Smooth muscle cell (in vitro differentiated cells): ENCODE results near the gene ANO2. TPM values are rescaled to one million over a fixed set of nuclear protein-coding genes. Genes with fewer than 3 reads are reported as not detected.

Experiments used
- DNase-seq: peaks from one replicate; lab custom pipeline; 2025; ENCODE audit not compliant: unreplicated experiment; lab: John Stamatoyannopoulos, UW
- H2AFZ ChIP-seq: fragments of 200-600 bp; sonication (generic); 2 replicates; pipeline ENCODE4 v1.6.0; 2016; ENCODE audit warnings: antibody characterized with exemption, low read depth, mild to moderate bottlenecking
- H3F3A ChIP-seq: fragments of 200-600 bp; sonication (generic); 2 replicates; pipeline ENCODE4 v1.6.0; 2017; ENCODE audit warnings: antibody characterized with exemption, low read depth
- H3K27ac ChIP-seq: fragments of 200-600 bp; sonication (generic); 2 replicates; pipeline ENCODE4 v1.5.1; 2016; ENCODE audit warnings: low read depth, mild to moderate bottlenecking
- H3K27me3 ChIP-seq: fragments of 200-600 bp; sonication (generic); 2 replicates; pipeline ENCODE4 v1.6.1; 2016; ENCODE audit warnings: low read depth, mild to moderate bottlenecking
- H3K36me3 ChIP-seq: fragments of 200-600 bp; sonication (generic); 2 replicates; pipeline ENCODE4 v1.5.1; 2016; ENCODE audit warnings: low read depth
- H3K4me1 ChIP-seq: fragments of 200-600 bp; sonication (generic); 2 replicates; pipeline ENCODE4 v1.5.1; 2016; ENCODE audit warnings: low read depth
- H3K4me2 ChIP-seq: fragments of 200-600 bp; sonication (generic); 2 replicates; pipeline ENCODE4 v1.6.0; 2016; ENCODE audit warnings: mild to moderate bottlenecking
- H3K4me3 ChIP-seq: fragments of 200-600 bp; sonication (generic); 2 replicates; pipeline ENCODE4 v1.5.1; 2016; ENCODE audit warnings: mild to moderate bottlenecking
- H3K79me2 ChIP-seq: fragments of 200-600 bp; sonication (generic); 2 replicates; pipeline ENCODE4 v1.6.0; 2016; ENCODE audit warnings: low read depth, mild to moderate bottlenecking
- H3K9ac ChIP-seq: fragments of 200-600 bp; sonication (generic); 2 replicates; pipeline ENCODE4 v1.6.0; 2016; ENCODE audit warnings: low read depth
- H3K9me3 ChIP-seq: fragments of 200-600 bp; sonication (generic); replicated peaks from 2 replicates; pipeline ENCODE4 v1.5.1; 2016; ENCODE audit warnings: low read depth
- H4K20me1 ChIP-seq: fragments of 200-600 bp; sonication (generic); 2 replicates; pipeline ENCODE4 v1.6.0; 2016; ENCODE audit warnings: low read depth
- CTCF ChIP-seq: fragments of 200-600 bp; sonication (generic); IDR thresholded peaks from 2 replicates; pipeline ENCODE4 v1.5.1; 2017; ENCODE audit warnings: borderline replicate concordance, mild to moderate bottlenecking, antibody characterized with exemption; ENCODE audit not compliant: insufficient read depth, poor library complexity, severe bottlenecking
- WGBS: methylation state at CpG from one replicate; pipeline ENCODE4 v1.1.7; 2016; ENCODE audit warnings: low lambda C conversion rate; 5-methylcytosine and 5-hydroxymethylcytosine counted together
- polyA plus RNA-seq: library from polyadenylated mRNA; unstranded; fragments of >200 nt; fragmentation: Nextera tagmentation; extraction: Ambion mirVana; gene quantifications from 2 replicates; pipeline ENCODE4 v1.2.1, GENCODE V29; 2016
- total RNA-seq: library from RNA; depleted of rRNA; stranded (reverse); fragments of >200 nt; gene quantifications from 2 replicates; pipeline ENCODE4 v1.2.3, GENCODE V29; 2014

ANO2 gene
- total and polyA plus RNA-seq, 2 experiments from 2014 or later = 0.18 TPM; not detected in 1

GRCh38 chr12:5573390-5573789 is 371.7 kb downstream of the ANO2 start:
- WGBS = 90% methylated on average over 5 of the region's 5 CpGs
- DNase-seq = no peak
- no peaks in the 10 kb centered on the region for H3K79me2 ChIP-seq

GRCh38 chr12:5571115-5571514 is 373.9 kb downstream of the ANO2 start:
- Histone ChIP-seq H3K27ac (no peak overlapping the region), H4K20me1 (no peaks in the 10 kb centered on the region), H3K4me3 (no peak overlapping the region), H2AFZ (no peak overlapping the region), H3K4me2 (no peak overlapping the region), H3K27me3 (peaks cover 4% of the 10 kb centered on the region), H3K79me2 (no peaks in the 10 kb centered on the region), H3K9ac (no peak overlapping the region), H3K9me3 (no peaks in the 10 kb centered on the region), H3K4me1 (no peaks in the 10 kb centered on the region), H3F3A (no peaks in the 10 kb centered on the region), H3K36me3 (no peaks in the 10 kb centered on the region)
- no peak for DNase-seq
- TF ChIP-seq CTCF = no peak
- 39% methylated on average over 13 of the region's 13 CpGs for WGBS

More at GRCh38 chr12:5573390-5573789, 371.7 kb downstream of the ANO2 start:
- H3K9ac ChIP-seq = no peak overlapping the region
- no peak overlapping the region for H3K4me2 ChIP-seq
- no peak overlapping the region for H3K4me3 ChIP-seq
- peaks cover 9% of the 10 kb centered on the region for H3K4me1 ChIP-seq
- H3K36me3 ChIP-seq = no peaks in the 10 kb centered on the region
- no peaks in the 10 kb centered on the region for H3F3A ChIP-seq
- H3K27me3 ChIP-seq = peaks cover 4% of the 10 kb centered on the region
- H3K27ac ChIP-seq = no peak overlapping the region
- H2AFZ ChIP-seq = no peak overlapping the region
- TF ChIP-seq CTCF = no peak
- no peaks in the 10 kb centered on the region for H4K20me1 ChIP-seq
- H3K9me3 ChIP-seq = no peaks in the 10 kb centered on the region

DNA sequence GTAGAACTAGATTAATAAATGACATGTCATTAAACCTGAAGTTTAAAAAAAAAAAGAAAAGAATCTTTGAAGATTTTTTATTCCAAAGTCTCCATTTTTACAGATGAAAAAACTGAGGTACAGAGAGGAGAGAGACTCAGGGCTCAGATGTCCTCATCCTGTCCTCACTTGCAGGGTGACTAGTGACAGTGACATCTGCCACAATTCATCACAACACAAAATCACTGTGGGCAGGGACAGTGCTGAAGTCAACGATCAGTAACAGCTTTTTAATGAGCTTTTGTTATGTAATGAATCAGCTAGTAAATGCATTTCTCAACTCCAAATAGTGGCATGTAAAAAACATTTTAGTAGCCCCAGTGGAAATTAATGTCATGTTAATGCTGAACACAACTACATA is 374.6 kb downstream of the ANO2 start:
- TF ChIP-seq CTCF = no peak
- no peak overlapping the region for H3K9ac ChIP-seq
- 32% methylated on average over 1 of the region's 1 CpG for WGBS

DNA sequence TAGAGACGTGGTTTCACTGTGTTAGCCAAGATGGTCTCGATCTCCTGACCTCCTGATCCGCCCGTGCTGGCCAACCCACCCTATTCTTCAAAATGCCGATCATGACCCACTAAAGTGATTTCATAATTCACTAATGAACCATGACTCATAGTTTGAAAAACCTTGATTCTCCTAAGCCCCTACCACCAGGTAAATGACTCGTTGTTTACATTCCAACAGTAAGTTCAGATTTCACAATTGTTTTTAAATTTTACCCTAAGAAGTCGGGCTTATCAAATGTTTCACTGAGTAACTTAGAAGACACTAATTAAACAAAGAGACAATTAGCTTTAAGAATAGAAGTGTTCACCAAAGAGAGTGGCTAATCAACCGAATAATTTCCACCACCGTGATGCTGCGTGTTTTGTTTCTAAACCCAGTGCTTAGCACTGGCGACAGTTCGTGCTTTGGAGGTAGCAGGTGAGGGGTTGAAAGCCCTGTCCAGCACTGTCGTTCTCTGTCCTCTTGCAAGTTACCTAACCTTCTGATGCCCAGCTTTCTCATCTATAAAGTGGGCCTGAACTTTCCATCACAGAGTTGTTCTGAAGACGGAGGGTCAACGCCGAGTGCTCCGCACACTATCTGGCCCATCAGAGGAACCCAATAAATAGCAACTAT is 376.6 kb downstream of the ANO2 start:
- Histone ChIP-seq H2AFZ (no peak overlapping the region), H3K4me2 (no peak overlapping the region), H3F3A (no peaks in the 10 kb centered on the region), H3K79me2 (no peaks in the 10 kb centered on the region), H3K9ac (no peak overlapping the region), H4K20me1 (no peaks in the 10 kb centered on the region), H3K4me1 (no peaks in the 10 kb centered on the region), H3K27me3 (peaks cover 4% of the 10 kb centered on the region), H3K4me3 (no peak overlapping the region), H3K9me3 (no peaks in the 10 kb centered on the region), H3K36me3 (no peaks in the 10 kb centered on the region), H3K27ac (no peak overlapping the region)
- 86% methylated on average over 17 of the region's 17 CpGs for WGBS
- TF ChIP-seq CTCF = no peak
- no peak for DNase-seq

More for the DNA sequence above, 374.6 kb downstream of the ANO2 start:
- no peaks in the 10 kb centered on the region for H3K79me2 ChIP-seq
- no peak overlapping the region for H3K4me2 ChIP-seq
- H3K27ac ChIP-seq = no peak overlapping the region
- H3K36me3 ChIP-seq = no peaks in the 10 kb centered on the region
- DNase-seq = no peak
- H3F3A ChIP-seq = no peaks in the 10 kb centered on the region
- H3K4me1 ChIP-seq = no peaks in the 10 kb centered on the region
- no peak overlapping the region for H3K4me3 ChIP-seq
- H3K9me3 ChIP-seq = no peaks in the 10 kb centered on the region
- H2AFZ ChIP-seq = no peak overlapping the region
- peaks cover 4% of the 10 kb centered on the region for H3K27me3 ChIP-seq
- H4K20me1 ChIP-seq = no peaks in the 10 kb centered on the region
